GM21526 (cell line): ENCODE results near the gene IL6ST.
"Not testable (repeated sequence)": the region's sequence is repeated elsewhere in the genome, so short reads cannot be mapped to it uniquely, and the experiment has no call there.

Experiments
- ATAC-seq: cut with Tn5 transposase; IDR thresholded peaks from one replicate; pipeline ENCODE4 v1.9.1; 2021; ENCODE audit warnings: moderate library complexity; ENCODE audit not compliant: unreplicated experiment, low FRiP score

Gene IL6ST

DNA sequence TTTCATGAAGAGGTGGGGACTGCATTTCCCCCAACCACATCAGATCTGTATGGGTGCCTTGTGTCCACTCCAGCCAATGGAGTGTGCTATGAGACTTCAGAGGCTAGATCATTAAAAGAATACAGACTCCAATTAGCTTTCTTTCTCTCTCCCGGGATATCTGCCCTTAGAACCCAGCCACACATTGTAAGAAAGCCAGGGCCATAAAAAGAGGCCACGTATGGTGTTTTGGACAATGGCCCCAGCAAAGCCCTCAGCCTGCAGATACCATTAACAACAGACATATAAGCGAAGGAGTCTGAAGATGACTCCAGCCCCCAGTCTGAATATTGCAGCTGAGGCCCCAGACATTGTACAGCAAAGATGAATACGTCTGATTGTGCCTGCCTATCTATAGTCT is 21.5 kb downstream of the IL6ST start:
- no peak for ATAC-seq

- ATAC-seq = no peak
Measured at GRCh38 chr5:55969956-55970355, 24.8 kb downstream of the IL6ST start.

DNA sequence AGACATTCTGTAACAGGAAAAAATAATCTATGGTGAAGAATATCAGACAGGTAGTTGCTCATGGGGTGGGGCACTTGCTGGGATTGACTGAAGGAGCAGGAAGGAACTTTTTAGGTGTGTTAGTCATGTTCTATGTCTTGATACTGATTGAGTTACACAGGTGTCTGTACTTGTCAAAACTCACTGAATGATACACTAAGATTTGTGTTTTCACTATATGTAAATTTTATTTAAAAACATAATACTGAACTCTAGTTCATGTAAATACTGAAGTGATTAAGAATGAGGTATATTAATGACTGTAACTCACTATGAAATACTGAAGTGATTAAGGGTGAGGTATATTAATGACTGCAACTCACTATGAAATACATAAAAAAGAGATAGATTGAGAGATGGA is 28.5 kb downstream of the IL6ST start:
- ATAC-seq = no peak

- ATAC-seq = no peak
Measured at GRCh38 chr5:55965525-55965924, 29.2 kb downstream of the IL6ST start.

- ATAC-seq = no peak
Measured at GRCh38 chr5:55960779-55961178, 34.0 kb downstream of the IL6ST start.

DNA sequence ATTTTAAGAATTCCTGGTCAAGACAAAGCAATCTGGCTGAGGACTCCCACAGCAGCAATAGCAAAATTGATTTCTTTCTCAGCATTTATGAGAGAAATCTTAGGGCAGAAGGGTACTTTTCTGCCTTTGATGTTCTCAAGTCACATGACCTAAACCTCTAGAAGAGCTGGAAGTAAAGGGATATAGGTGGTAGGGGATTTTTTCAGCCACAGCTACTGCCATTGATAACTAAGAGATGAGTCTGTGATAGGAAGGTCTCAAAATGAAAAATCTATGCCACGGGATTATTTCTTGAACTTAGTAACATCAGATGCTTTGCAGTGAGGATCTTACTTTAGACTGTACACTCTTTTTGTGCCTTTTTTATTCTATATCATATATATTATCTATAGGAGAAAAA is 35.6 kb downstream of the IL6ST start:
- ATAC-seq = no peak

DNA sequence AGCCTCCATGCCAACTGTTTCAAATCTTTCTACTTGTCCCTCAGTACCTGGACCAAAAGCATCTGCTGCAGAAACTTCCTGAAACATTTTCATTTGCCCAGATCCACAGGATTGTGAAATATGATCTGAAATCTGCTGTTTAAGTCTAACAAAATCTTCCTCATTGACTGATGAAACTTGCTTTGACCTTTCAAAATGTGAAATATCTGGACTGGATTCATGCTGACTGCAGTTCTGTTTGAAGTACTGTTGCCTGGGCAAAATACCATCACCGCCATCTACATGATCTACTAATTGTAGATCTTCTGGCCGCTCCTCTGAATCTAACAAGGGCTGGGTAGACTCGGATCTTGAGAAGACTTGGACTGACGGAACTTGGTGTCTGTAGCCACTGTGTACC is 53.6 kb downstream of the IL6ST start:
- ATAC-seq = not testable (repeated sequence)

DNA sequence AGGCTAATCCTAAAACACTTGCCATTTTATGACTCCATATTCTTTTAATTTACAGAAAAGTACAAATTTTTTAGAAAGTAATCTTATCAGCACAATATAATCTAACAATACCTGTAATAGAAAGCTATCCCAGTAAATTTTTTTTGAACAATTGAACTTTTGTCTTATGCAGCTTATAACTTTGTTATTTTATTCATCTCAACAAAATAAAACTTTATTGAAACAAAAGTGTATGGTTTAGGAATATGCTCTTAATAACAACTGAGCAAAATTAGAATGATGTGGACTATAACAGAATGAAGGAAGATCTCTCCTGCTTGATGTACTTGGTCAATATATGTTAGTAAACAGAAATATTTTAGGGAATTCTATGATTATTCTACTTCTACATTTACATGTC is 57.2 kb downstream of the IL6ST start:
- not testable (repeated sequence) for ATAC-seq

GRCh38 chr5:55936100-55936693 is 58.6 kb downstream of the IL6ST start:
- peak; percentile 61 for ATAC-seq

DNA sequence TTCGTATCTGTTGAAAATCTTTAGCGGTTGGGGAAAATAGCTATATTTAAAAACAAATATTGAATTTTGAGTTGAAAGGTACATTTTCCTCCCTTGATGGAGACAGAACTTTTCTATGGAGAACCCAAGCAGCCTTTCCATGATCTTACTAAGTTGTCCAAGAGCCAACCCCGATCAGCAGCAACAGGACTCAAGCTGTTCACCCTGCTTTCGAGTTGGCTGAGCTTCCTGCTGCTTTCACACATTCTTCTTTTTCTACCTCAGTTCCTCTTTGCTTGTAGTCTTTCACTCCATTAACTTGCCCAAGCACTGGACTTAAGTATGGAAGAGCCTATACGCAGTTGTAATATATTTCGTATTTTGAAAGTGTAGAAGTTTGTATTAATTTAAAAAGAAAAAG is 59.4 kb downstream of the IL6ST start:
- no peak for ATAC-seq

DNA sequence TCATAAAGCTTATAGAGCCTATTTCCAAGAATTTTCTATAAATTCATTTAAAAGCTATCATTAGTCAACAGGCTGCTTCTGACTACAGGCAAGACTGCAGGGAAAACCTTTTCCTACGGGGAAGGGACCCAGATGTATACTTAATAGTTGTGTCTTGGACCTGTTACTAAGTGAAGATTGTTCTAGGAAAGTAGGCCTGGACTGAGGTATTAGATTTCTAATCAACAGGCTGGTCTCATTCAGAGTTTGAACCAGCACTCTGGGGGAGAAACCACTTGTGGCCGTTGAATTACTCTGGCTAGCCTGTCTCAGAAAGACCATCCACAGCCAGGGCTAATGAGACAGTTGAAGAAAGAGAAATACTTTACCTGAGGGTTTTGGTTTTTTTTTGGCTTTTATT is 60.0 kb downstream of the IL6ST start:
- no peak for ATAC-seq

DNA sequence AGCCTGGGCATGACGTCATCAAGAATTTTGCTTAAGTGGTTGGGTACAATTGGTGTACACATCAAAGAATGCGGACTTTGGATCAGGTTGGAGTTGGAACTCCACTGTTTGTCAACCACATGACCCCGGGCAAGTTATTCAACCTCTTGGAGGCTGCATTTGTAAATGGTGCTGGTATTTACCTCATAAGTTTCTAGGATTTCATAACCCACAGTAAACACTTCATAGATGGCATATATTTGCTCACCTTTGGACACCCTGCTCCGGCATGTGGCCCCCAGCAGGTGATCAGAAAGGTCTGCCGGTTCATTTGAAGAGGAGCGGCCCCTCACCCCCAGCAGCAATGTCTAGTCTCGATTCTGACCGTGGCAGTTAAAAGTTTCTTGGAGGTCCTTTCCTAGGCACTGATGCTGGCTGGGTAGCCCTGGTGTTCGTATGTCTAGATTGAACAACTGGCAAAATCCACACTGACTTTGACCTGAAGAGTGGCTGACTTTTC is 60.6 kb downstream of the IL6ST start:
- no peak for ATAC-seq

DNA sequence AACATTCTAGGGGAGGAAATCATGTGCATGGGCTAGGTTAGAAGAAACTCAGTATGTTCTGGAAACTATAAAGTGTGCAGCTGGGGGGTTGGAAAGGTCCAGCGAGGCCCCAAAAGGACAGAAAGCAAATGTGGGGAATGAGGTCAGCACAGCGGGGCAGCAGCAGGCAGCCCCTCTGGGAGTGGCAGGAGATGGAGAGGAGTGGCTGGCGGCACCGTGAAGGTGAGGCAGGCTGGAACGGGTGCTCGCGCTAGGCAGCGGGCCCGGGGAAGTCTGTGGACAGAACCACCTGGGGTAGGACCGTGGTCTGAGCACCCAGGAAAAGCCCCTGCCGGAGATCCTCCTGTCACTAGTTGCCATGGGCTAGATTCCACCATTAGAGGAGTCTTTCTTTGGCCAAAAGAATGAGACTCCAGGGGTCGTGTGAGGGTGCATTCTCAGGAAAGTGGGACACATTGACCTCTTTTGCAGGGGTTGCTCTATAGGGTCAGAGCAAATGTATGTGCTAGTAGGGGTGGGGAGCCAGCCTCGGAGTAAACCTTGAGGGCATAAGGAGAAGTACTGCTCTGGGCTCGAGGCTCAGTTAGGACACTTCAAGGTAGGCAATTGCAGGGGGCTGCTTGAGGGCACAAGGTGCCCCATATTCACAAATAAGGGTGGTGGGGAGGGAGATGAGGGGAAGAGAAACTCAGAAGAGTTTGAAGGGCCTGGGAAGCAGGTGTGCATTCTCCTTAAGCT is 61.2 kb downstream of the IL6ST start:
- ATAC-seq = no peak

GRCh38 chr5:55932700-55933099 is 62.1 kb downstream of the IL6ST start:
- no peak for ATAC-seq

DNA sequence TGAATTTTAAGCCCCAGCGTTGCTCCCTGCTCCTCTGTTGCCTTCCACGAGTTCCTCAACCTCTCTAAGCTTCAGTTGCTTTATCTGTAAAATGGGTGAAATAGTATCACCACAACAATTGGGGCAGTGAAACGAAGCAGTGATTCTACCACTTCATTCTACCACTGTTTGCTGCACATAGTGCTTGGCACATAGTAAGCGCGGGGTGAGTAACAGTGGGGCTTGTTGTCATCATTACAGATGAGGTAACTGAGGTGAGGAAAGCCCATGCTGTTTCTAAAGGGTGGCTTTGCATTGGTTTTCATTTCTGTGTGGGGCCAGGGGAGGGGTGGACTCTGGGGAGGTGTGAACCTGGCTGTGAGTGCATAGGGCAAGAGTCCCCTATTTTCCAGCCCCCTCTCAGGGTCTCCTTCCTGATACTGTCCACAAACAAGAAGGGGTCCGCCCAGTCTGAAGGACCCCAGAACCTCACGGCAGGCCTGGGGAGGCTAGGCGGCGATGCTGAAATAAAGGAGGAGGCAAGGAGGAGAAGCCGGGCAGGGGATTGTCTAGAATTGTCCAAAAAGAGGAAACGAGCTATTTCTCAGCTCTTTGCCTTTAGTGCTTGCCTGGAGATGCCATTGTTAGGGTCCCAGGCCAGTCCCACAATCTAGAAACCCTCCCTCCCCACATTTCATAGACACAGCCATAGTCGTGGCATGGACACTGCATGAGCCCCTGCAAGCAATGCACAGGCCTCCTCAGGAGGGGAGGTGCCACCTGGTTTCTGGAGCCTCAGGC is 65.6 kb downstream of the IL6ST start:
- no peak for ATAC-seq

- ATAC-seq = no peak
Measured at GRCh38 chr5:55927861-55928655, 66.7 kb downstream of the IL6ST start.

GRCh38 chr5:55926476-55926875 is 68.3 kb downstream of the IL6ST start:
- no peak for ATAC-seq

DNA sequence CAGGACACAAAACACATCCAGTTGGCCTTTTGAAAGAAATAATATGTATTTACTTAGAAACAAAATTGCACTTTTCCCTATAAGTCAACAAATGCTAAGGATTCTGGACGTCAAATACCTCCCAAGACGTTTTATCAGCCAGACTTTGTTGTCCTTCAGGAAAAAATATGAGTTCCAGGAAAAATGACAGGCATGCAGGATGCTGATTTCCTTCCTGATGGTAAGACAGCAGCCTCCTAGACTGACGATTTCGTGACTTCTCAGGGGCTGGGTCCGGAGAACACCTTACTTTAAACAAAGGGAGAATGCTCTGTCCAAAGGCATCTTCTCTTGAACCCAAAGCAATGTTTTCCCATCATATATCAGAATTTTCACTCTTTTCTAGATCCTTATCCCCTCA is 69.1 kb downstream of the IL6ST start:
- no peak for ATAC-seq

DNA sequence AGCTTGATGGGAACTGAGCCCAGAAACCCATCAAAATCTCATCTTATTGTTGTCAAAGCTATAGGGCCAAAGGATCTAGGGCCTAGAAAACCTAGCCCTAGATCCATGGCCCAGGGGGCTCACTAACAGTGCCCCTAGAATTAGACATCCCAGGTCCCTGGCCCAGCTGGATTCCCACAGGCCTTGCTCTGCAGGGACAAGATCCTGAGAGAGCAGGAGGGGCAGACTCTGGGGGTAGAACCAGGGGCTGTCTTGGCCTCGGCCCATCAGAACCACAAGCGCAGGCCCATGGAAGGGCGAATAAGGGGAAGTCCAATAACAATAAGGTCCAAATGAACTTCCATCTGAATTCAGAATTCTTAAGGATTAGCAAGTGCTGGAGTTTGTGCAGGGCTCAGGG is 69.6 kb downstream of the IL6ST start:
- no peak for ATAC-seq

GRCh38 chr5:55924744-55925143 is 70.0 kb downstream of the IL6ST start:
- no peak for ATAC-seq
